LNCAP (cell line): ENCODE data around the gene GSC2.

Source experiments
- TF ChIP-seq, protein P1 (sequence below): fragments of 450-650 bp; IDR thresholded peaks from 2 replicates; pipeline ENCODE4 v1.5.1; 2017; ENCODE audit warnings: mild to moderate bottlenecking

Gene GSC2

DNA sequence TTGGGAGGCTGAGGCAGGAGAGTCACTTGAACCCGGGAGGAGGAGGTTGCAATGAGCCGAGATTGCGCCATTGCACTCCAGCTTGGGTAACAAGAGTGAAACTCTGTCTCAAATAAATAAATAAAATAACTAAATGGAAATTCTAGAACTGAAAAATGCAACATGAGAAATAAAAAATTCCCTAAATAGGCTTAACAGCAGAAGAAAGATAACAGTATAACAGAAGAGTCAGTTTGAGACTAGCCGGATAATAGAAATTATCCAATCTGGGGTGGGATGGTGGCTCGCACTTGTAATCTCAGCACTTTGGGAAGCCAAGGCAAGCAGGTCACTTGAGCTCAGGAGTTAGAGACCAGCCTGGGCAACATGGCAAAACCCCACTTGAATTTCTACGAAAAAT lies 14.3 kb upstream of the GSC2 start:
- TF ChIP-seq, protein P1, sequence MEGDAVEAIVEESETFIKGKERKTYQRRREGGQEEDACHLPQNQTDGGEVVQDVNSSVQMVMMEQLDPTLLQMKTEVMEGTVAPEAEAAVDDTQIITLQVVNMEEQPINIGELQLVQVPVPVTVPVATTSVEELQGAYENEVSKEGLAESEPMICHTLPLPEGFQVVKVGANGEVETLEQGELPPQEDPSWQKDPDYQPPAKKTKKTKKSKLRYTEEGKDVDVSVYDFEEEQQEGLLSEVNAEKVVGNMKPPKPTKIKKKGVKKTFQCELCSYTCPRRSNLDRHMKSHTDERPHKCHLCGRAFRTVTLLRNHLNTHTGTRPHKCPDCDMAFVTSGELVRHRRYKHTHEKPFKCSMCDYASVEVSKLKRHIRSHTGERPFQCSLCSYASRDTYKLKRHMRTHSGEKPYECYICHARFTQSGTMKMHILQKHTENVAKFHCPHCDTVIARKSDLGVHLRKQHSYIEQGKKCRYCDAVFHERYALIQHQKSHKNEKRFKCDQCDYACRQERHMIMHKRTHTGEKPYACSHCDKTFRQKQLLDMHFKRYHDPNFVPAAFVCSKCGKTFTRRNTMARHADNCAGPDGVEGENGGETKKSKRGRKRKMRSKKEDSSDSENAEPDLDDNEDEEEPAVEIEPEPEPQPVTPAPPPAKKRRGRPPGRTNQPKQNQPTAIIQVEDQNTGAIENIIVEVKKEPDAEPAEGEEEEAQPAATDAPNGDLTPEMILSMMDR, result no peak

DNA sequence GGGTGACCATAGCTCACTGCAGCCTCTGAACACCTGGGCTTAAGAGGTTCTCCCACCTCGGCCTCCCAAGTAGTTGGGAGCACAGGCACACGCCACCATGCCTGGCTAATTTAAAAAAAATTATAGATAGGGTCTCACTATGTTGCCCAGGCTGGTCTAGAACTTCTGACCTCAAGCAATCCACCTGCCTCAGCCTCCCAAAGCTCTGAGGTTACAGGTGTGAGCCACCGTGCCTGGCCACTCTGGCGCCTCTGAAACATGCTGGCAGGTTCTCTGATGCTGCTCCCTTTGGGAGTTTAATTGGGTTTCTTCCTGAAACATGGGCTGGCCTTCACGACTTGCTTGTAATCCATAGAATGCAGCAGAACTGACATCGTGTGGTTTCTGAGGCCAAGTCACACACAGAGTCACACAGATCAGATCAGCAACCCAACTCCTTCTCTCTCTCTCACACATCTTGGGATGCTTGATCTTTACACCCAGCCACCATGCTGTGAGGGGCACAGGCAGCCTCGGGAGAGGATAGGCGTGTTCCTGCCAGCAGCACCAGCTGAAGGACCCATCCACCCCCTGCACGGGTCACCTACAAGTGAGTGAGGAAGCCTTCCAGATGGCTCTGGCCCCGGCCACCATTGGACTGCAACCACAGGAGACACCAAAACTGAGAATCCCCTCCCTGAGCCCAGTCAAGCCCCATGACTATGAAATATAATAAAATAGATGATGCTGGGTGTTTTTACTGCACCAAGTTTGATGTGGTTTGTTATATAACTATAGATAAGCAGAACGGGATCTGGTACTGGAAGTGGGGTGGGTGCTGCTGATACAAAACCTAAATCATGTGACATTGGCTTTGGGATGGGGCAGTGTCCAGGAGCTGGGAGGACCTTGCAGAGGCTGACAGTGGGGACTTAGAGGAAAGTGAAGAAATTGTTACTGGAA lies 3.1 kb upstream of the GSC2 start:
- TF ChIP-seq, protein P1, result no peak

DNA sequence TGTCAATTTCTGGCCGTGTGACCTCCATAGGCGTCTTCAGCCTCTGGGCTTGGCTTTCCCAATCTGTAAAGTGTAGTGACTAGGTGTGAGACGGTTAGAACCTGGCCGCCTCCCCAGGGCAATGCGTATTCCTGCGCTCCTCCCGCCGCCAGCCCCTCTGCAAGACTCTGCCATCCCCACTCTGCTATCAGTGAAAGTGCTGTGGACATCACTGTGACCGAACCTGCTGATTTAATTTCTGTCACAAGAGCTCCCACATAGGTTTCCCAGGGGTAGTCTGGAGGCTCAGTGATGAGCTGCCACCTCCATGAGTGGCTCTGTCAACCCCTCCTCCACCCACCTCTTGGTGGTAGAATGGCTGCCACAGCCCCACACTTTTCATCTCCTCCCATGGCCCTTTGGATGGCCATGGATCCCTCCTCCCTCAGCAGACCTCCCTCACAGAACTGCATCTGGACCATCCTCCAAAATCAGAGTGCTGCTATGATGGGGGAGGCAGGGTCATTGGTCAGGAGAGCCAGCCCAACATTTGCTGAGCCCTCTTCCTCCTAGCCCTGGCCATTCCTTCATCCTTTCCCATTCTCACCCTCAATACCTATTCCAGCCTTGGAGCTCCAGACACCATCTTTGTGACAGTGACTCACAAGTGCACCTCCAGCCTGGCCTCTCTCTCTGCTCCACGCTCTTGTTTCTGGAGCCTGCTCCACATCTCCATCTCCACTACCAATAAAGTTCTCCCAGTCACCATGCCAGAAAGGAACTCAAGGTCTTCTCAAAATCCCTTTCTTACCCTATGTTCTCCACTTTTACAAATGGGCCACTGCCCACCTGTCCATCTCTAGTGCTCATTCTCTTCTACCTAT lies 1.5 kb upstream of the GSC2 start:
- TF ChIP-seq, protein P1, result no peak

DNA sequence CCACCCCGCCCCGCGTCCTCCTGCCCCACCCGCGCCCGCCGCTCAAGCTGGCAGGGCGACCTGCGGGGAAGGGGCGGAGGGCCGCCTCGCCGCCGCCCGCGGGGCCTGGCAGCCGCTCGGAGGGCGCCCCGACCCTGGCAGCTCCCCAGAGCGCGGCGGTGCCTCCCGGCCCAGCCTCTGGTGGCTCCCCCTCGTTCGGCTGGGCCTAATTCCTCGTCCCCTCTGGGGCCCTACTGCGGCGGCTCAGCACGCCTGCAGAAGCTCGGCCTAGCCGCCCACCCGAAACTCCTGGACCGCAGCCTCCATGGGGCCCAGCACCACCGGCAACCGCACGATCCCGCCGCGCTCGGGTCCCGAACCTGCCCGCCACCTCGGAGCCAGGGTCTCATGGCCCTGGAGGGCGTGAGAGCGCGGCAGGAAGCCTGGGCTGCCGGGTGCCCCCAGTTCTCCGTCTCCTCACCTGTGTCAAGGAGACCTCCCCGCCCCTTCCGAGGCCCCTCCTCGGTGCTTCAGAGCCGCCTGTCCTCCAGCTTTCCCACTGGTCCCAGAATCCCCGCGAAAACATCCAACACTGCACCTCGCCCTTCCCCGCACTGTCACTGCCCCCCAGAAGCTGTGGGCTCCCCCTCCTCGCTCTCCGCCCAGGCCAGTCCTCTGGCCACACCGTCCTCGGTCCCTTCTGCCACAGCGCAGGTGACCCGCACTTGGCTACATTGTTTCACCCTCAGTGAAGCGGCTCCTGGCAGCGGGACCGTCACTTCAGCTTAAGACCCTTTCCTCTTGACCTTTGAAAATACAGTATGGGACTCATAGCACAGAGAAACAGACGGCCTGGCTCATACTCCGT lies 613 bp upstream of the GSC2 start:
- TF ChIP-seq, protein P1, result no peak

DNA sequence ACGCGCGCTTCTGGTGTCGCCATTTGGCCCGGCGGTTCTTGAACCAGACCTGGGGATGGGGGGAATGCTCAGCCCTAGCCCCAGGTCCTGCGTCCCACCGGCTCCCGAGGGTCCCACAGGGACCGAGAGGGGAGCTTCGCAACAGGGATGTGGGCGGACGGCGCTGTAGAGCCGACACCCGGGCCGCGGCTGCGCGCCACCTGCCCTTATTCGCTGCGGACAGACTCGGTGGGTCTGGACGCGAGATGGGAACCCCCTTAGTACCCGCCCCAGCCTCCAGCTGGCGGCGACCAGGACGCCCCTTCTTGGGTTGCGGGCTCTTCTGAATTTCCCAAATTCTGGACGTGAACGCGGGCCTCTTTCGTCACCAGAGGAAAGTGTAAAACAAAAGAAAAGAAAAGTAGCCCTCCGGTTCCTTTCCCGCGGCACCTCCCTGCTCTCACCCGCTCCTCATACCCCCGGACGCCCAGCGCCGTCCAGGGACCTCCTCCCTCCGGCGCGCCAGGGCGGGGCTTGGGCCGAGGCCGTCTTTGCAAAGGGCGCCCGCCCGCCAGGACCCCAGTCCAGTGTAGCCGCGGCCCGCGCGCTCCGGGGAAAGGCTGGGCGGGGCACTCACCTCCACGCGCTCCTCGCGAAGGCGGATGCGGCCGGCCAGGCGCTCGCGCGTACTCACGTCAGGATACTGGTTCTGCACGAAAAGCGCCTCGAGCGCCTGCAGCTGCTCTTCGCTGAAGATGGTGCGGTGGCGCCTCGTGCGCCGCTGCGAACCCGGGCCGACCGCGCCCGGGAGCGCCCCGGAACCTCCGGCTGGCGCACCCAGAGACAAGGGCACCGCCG lies 827 bp downstream of the GSC2 start:
- TF ChIP-seq, protein P1, result no peak

DNA sequence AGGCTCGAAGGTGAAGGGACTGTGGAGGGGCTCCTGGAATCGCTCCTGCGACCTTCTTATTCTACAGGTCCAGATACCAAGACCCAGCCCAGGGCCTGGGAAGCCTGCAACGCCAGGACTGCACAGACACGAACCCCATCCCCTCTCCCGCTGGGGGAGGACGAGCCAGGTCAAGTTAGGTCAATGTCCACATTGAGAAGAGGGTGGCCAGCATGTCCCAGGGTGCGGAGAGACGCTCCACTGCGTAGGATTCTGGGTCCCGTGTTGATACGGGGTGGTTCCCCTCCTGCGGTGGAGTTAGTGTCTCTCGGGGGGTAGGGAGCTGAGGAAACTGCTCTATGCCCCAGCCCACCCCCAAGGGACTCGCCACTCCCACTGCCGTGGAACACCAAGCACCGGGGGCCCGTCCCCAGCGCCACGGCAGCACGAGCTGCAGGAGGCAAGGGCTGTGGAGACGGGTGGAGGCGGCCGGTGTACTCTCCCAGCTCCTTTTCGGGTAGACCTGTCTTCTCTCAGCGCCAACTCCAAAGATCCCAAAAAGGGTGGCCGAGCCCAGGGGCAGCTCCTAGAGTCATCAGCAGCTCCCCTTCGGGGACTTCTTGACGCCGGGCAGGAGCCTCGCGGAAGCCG lies 1.6 kb downstream of the GSC2 start:
- TF ChIP-seq, protein P1, result no peak
